GM19193 (cell line): Measurements from ENCODE around the gene COBL.

Experiments used
- POLR2A ChIP-seq: IDR thresholded peaks from 4 replicates; pipeline ENCODE4 v1.6.1; 2011; ENCODE audit not compliant: insufficient read depth, insufficient read length; ENCODE audit errors: extremely low read depth

COBL gene

DNA sequence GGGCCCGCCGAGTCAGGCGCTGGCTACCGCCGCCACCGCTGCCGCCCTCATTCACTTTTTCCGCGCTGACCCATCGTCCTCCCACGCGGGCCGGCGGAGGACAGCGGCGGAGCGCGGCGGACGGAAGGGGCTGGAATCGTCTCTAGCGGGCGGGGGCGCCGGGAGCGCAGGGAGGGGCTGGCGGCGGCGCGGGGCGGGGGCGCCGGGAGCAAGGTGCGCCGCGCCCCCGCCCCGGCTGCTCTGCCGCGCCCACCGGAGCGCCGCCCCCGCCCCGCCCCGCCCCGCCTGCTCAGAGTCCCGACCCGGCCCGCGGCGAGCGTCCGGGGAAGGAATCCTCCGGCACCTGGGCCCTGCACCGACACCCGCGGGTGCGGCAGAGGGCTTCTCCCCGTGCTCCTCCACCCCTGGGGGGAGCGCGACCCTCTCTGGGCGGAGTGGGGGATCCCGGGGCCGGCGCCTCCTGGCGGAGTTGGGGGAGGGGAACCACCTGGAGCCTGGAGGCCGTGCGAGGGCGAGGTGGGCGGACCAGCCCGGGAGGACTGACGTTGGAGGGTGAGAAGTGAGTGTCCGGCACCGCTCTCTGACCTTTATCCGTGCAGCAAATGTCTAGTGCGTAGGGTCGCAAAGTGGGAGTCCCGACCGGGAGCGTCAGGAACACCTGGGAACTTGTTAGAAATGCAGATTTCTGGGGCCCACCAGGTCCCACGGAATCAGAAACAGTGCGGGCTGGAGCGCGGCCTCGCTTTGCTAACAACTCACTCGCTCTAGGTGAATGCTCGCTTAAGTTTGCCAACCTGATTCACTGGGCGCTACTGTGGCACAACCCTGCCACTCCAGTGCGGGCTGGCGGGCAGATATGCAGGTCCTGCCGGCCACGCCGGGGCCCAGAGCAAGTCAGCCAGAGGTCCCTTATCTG is at the start of gene COBL:
TSS of gene COBL (minus strand) at position 144 of the 916 bp plus-strand sequence. CDS start 176 bp downstream, outside the sequence.
- no peak for TF ChIP-seq POLR2A

DNA sequence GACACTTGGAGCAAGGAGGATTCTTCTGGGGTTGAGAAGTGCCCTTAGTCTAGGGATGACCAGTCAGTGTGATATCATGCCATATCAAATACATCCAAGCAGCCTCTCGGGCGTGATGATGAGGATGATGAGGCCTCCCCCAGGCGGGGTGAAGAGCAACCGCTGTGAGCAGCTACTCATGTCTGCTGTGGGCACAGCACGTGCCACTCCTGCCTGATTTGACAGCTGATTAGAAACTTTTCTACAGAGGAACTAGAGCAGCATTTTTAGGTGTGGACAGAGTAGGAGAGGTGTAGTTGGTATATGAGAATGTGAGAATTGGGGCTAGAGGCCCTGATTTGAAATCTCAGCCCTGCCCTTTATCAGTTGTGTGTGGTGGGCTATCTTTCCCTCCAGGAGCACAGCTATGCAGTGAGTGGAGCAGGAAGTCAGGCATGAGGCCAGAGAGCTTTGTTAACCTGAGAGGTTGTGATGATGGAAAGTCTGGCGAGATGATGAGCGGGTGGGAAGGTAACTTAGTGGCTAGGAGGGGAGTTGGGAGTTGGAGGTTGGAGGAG is 49.6 kb upstream of the COBL start:
- no peak for TF ChIP-seq POLR2A

DNA sequence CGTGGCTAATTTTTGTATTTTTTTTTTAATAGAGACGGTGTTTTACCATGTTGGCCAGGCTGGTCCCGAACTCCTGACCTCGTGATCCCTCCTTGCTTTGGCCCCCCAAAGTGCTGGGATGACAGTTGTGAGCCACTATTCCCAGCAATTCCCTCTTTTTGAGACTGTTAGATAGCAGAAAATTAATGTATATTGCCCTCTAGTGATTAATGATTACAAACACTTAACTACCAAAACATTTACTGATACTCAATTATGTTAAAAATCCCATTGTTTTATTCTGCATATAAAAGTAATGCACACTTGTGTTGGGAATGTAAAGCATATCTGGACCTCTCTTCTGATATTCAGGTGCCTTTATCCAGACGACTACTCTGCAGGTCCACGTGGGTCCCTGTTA is 41.2 kb upstream of the COBL start:
- TF ChIP-seq POLR2A: no peak

GRCh38 chr7:51356849-51357516 is 40.4 kb upstream of the COBL start:
- TF ChIP-seq POLR2A: no peak

DNA sequence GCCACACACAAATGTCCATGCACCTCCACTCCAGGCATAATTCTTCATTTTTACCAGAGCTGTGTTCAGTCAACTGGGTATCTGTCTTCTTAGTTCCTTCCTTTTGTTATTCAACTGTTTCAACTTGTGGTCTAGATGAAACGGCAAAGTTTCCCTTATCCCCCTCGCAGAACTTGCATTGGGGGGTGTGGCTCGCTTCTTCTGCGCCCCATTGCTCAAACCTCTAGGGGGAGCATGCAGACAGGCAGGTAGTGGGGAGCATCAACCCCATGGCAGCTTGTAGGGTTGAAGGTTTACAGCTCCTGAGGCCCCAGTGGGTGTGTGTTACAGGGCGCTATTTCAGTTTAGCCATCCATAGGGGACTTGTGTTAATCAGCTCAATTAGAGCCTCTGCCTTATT is 38.3 kb upstream of the COBL start:
- TF ChIP-seq POLR2A: no peak

- no peak for TF ChIP-seq POLR2A
These were observed 37.8 kb upstream of the COBL start for GRCh38 chr7:51354434-51354833.

DNA sequence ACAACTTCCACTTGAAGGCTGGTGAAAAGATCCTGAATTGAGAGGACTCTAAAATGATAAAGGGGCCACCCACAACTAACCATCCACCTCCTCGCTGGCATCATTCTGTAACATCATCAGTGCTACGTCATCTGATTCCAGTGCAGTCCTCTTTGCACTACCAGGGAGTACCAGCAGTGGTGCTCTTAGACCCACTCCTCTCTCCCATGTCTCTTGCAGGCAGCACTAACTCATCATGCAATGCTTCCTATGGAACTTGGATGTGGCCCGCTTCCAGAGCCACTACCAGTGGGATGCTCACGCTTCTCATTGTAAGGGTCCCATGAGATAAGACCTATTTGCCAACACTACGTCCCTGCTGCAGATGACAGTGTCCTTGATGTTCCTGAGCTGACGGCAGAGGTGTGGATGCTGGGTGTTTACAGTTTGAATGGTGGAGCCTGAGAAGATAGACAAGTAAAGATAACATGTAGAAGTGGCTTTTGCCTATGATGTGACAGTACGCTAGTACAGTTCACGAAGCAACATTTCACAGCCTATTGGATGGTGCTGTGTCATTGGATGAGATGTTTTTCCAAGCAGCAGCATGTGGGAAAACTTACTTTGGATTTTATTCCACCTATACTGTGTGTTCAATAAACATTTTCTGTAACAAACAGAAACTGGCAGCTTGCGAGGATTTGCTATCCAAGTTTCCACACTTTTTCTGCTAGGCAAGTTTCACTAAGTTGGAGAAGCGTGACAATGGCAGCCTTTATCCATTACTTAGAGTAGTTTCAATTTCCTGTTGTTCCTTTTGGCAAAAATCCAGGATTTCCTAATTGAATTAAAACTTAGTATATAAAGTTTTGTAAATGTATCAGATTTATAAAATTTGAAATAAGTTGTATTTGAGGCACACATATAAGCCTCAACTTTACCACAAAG is 35.8 kb upstream of the COBL start:
- no peak for TF ChIP-seq POLR2A

GRCh38 chr7:51351661-51352060 is 35.1 kb upstream of the COBL start:
- TF ChIP-seq POLR2A: no peak

GRCh38 chr7:51350546-51350896 is 33.9 kb upstream of the COBL start:
- no peak for TF ChIP-seq POLR2A

- no peak for TF ChIP-seq POLR2A
These were observed 33.4 kb upstream of the COBL start for GRCh38 chr7:51349820-51350545.

DNA sequence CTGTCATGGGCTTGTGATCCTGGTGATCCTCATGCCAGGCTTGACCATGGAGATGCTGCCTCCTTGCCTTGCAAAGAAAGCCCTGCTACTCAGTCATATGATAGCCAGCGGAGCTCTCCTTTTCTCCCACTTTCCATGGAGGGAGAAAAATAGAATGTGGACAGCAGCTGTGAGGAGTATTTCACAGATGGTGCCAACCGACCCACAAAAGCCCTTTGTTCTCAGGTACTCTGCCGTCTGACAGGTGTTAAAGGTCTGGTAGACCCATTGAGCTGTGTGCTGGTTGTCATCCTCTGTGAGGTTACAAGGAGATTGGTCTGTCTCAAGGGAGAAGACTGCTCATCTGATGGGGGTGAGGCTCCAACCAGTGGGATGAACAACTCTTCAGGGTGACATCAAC is 29.5 kb upstream of the COBL start:
- no peak for TF ChIP-seq POLR2A

DNA sequence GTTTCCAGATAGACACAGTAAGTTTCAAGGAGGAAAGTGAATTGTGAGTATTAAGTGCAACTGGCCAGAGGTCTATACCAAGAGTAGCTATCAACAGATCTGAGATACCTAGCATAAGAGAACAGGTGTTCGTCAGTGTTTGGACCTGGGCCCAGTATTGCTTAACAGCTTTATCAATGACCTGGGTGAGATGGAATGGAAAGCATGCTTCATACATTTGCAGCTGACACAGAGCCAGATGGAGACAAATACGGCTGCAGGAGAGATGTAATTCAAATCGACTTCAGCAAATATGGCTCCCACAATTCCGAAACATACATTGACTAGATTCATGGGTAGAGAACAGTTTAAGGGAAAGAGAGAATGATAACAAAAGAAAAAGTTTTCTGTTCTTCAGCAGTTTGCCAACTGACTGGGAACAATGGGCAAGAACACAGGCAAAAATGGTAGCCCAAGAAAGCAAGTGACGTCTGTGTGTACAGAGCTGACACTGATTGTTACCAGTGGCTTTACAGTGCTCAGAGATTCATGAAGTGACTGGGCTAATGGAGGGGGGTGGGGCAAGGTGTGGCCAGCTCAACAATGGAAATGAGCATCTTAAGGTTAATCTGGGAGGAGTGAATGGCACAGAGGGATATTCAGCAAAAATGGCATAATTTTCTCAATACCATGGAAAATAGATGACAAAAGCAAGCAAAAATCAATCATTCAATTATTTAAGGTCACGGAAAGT is 28.0 kb upstream of the COBL start:
- no peak for TF ChIP-seq POLR2A

DNA sequence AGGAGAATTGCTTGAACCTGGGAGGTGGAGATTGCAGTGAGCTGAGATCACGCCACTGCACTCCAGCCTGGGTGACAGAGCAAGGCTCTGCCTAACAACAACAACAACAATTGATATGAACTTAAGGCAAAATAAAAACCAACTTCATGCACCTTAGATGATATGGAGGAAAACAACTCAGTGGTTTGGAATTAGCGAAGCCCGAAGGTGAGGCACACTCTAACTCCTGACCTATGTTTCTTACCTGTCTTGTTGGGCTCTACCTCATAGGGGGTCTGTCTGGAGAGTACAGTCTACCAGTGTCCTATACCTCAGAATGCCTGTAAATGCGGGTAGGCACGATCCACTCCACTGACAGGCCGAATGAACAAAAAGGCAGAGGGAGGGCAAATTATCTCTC is 24.3 kb upstream of the COBL start:
- TF ChIP-seq POLR2A: no peak
